GM21737 (cell line): ENCODE measurements around the gene AHDC1.

Experiments used
- ATAC-seq: cut with Tn5 transposase; IDR thresholded peaks from one replicate; pipeline ENCODE4 v1.9.1; 2021; ENCODE audit warnings: mild to moderate bottlenecking, moderate library complexity; ENCODE audit not compliant: unreplicated experiment

AHDC1 gene

GRCh38 chr1:27491748-27492700, 111.9 kb downstream of the AHDC1 start:
- ATAC-seq: no peak

GRCh38 chr1:27489973-27490741, 113.8 kb downstream of the AHDC1 start, which contains the start of gene WASF2:
Gene WASF2, minus strand, starts transcription at chr1:27490167. Its CDS starts 61,277 bp downstream, at chr1:27428890.
- ATAC-seq: peak; percentile 74

- ATAC-seq: peak; percentile 9
Measured at GRCh38 chr1:27489501-27489972, 114.4 kb downstream of the AHDC1 start.

GRCh38 chr1:27487966-27488884, 115.7 kb downstream of the AHDC1 start:
- no peak for ATAC-seq

GRCh38 chr1:27485363-27485762, 118.6 kb downstream of the AHDC1 start:
- no peak for ATAC-seq
